Stimulated activated CD8-positive, alpha-beta memory T cell treated with anti-CD3 and anti-CD28 coated beads, Interleukin-12 subunit alpha, Interleukin-12 subunit beta, amount 100 ng/mL, for 1 hour (primary cell): ENCODE results near the gene HIGD1B.
"Not testable (repeated sequence)": the region's sequence is repeated elsewhere in the genome, so short reads cannot be mapped to it uniquely, and the experiment has no call there.

Experiments
- DNase-seq: peaks from one replicate; pipeline ENCODE4 v3.0.0-alpha.2; 2020; ENCODE audit warnings: low read depth

Gene HIGD1B

DNA sequence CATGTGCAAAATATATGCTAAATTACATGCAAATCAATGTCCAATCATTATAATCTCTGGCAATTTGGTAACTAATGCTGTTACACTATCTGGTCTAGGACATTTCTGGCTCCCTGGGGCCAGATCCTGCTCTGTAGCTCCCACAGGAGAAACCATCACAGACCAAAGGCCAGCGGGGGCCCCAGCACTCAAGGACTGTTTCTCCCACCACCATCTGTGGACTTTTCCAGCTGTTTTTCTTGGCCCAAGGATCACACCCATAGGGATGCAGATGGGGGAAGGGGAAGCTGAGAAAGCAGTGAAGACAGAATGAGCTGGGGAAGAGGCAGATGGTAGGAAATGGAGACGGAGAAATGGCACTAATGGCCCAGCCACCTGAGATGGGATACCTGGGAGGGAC is at the start of gene HIGD1B:
Gene HIGD1B (plus strand): TSS at position 298 of the 400 bp plus-strand sequence. CDS start 270 bp downstream, outside the sequence.
- no peak for DNase-seq

DNA sequence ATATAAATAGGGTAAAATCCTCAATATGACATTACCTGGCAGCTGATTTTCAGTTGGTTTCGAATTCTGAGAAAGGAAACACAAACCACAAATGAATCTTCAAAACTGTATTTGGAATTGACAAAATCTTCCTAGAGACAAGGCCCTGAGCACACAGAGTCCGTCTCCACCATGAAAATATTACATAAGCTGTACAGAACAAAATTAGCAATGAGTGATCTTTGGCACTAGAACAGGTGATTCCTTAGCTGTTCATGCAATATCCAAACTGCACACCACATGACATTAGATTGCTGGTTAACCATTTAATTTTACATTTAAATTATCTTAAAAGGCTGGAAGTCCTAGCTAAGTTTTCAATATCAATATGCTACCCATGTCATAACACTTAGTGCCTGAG is 49.3 kb upstream of the HIGD1B start:
- DNase-seq, result no peak

DNA sequence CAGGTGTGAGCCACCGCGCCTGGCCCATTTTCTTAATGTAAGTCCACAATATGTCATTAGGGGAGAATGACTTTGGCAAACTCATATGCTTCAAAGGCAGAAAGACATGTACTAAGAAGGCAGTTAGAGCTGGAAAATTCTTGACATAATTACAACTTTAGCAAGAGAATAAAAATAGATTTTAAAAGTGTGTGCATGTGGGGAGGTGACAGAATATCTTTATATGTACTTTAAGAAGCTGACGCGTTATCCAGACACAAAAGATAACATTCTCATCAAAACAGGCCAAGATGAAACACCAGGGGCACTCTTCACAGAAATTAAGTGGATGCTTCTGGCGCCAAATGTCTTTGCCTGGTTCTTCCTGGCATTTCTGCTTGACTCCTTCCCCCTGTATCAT is 45.8 kb upstream of the HIGD1B start:
- no peak for DNase-seq

DNA sequence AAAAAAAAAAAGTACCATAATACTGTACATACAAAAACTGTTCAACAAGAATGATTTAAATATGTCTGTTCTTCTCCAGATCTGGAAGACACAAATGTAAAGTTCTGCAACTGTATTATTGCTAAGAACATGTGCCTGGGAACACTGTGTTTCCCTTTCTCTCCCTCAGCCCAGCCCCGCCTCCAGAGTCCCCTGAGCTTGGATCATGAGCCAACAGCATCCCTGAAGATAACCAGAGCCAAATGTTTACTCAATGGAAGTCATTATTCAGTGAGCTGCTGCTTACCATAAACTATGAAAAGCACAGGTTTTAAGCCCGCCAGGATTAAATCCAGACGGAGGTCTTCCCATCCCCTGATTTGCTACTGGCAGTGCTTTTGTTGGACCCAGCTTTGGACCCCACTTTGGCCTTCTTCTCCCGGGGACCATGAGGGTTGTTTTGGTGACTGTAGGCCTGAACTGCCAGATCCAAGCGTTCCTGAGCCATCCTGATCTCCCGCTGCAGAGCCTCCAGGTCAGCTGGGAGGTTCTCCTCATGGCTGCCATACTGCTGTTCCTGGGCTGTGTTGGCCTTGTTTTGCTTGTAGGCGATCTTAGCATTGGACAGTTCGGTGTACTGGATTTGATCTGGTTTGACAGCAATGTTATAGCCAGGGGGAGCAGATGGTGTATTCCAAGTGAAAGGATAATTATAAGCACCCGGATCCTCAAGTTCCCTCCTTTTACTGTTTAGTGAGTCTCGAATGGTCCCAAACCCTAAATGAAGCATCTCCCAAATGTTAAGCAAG is 43.2 kb upstream of the HIGD1B start:
- no peak for DNase-seq

DNA sequence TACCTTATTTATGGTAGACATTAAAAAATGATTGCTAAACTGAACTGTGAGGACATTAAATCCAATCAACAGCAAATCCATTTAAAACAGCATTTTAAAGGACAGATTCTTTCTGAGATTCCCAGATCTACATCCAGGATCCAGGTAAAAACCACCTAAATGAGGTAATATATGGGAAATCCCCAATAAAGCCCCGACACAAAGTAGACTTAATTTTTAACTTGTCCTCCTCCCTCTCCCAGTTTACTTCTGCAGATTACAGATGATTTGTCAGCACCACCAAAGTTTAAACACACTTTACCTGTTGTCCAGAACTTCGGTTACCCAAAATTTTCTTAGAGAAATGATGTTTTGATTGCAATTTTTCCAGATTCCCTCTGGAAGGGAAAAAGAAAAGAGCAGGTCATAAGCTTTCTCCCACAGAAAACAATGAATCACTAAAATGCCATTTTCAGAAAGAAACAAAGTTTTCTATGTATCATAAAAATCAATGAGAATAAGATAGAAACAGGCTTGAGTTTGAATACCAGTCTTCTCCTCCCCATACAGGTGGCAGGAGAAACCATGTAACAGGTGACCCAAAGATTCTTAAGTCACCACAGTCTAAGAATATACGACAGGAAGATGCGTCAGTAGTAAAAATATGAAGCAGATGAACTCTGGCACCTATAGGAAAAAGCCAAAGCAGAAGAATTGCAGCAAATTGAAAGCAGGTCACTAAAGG is 40.4 kb upstream of the HIGD1B start:
- DNase-seq, result no peak

DNA sequence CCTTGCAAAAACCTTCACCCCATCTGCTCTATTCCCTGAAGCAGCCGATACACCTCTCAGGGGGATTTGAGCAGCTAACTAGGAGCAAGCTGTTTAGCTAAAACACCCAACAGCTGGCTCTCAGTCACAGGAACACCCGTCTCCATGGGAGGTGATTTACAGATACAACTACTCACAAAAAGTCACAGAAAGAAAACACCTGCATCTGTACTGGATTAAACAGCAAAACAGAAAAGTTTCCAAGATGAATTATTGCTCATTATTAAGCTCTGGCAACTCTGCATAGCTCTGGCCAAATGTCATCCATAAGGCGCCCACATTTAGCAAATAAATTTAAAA is 39.9 kb upstream of the HIGD1B start:
- DNase-seq, result no peak

DNA sequence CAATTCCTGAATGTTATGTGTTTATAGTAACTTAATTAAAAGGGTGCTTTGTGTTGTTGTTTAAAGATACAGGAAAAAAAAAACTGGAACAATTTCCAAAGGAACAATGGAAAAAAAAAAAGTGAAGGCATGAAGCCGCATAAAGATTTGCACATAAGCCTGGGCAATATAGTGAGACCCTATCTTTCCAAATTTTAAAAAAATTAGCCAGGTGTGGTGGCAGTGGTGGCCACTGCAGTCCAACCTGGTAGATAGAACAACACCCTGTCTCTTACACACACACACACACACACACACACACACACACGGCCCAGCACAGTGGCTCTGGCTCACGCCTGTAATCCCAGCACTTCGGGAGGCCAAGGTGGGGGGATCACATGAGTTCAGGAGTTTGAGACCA is 39.5 kb upstream of the HIGD1B start:
- no peak for DNase-seq

DNA sequence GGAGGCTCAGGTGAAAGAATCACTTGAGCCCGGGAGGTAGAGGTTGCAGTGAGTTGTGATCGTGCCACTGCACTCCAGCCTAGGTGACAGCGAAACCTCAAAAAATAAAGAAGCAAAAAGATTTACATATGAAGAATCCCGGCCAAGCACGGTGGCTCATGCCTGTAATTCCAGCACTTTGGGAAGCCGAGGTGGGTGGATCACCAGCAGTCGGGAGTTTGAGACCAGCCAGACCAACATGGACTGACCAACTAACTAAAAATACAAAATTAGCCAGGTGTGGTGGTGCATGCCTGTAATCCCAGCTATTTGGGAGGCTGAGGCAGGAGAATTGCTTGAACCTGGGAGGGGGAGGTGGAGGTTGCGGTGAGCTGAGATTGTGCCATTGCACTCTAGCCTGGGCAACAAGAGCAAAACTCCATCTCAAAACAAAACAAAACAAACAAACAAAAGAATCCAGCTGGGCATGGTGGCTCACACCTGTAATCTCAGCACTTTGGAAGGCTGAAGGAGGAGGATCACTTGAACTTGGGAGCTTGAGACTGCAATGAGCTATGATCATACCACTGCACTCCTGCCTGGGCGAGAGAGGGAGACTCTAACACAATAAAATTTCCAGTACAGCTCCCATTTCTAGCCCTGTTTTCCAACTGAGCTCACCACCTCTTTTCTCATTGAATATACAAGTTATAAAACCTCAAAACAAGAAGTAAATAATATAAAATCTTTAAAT is 38.9 kb upstream of the HIGD1B start:
- not testable (repeated sequence) for DNase-seq

DNA sequence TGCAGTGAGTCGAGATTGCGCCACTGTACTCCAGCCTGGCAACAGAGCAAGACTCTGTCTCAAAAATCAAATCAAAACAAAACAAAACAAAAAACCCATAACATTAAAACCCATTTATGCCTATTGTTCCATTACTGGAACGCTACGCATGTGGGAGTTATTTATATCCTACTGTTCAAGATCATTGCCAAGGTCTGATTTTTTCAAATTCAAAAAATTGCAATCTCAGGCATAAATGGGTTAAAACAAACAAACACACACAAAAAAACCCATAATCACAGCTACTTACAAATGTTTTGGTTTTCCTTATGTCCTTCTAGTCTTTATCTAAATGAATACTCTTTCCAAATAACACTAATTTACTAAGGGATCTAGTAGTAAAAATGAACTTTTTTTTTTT is 35.4 kb upstream of the HIGD1B start:
- DNase-seq, result no peak

DNA sequence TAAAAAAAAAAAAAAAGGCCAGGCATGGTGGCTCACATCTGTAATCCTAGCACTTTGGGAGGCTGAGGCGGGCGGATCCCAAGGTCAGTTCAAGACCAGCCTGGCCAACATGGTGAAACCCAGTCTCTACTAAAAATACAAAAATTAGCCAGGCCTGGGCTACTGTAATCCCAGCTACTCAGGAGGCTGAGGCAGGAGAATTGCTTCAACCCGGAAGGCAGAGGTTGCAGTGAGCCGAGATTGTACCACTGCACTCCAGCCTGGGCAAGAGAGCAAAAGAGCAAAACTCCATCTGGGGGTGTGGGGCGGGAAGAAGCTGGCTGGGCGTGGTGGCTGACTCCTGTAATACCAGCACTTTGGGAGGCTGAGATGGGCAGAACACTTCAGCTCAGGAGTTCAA is 29.2 kb upstream of the HIGD1B start:
- not testable (repeated sequence) for DNase-seq

DNA sequence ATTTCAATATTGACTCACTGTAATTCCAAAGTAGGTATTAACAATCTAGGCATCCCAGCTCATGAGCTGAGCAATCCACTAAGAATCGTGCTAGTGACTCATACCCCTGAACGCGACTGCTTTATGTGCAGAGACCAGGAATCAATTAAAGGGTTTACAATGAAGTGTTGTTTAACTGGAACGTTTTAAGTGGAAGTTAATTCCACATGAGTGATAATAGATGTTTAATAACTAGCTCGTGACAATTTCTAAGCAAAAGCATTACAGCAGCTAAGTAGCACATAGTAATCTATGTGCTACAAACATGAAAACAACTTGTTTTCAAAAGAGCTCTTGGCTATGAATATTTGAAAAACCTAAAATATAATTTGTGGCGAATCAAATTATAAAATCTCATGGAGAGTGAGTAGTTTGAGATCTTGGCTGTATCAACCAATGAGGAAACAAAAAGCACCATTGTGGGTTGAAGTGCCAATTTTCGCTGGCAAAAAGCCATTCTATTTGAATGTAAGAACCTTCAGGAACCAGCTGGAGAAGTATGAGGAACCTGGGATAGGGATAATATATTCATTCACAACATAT is 27.0 kb upstream of the HIGD1B start:
- no peak for DNase-seq

DNA sequence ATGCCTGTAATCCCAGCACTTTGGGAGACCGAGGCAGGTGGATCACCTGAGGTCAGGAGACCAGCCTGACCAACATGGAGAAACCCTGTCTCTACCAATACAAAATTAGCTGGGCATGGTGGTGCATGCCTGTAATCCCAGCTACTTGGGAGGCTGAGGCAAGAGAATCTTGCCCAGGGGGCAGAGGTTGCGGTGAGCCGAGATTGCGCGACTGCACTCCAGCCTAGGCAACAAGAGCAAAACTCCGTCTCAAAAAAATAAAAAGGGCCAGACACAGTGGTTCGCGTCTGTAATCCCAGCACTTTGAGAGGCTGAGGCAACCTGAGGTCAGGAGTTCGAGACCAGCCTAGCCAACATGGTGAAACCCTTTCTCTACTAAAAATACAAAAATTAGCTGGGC is 22.4 kb upstream of the HIGD1B start:
- not testable (repeated sequence) for DNase-seq

DNA sequence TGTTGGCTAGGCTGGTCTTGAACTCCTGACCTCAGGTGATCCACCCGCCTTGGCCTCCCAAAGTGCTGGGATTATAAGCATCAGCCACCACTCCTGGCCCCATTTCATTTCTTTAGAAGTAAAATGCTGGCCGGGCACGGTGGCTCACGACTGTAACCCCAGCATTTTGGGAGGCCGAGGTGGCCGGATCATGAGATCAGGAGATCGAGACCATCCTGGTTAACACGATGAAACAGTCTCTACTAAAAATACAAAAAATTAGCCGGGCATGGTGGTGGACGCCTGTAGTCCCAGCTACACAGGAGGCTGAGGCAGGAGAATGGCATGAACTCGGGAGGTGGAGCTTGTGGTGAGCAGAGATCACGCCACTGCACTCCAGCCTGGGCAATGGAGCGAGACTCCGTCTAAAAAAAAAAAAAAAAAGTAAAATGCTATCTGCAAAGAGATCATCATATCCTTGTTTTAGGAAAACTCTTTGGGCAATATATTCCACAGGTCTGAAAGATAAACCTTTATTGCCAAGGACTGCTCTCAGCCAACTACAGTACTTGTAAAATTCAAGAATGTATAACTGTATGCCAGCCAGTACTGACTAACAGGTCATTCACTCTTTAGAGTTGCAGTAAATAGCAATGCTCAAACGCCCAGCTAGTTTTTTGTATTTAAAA is 21.4 kb upstream of the HIGD1B start:
- DNase-seq, result no peak

DNA sequence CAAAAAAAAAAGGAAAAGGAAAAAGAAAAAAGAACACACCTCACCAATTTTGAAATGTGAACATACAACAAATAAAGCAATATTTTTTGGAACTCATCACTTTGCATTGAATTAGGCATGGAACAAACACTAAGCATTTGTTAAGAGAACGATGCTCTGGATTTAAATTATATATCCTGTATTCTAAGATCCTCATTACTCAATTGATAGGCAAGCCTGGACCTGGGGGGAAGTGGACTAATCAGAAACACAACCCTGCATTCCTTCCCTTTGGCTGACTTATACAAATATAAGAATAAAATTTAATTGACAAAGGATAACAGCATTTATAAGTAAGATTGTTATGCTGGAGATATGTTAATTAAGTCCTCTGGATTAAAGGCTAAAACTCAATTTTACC is 19.8 kb upstream of the HIGD1B start:
- no peak for DNase-seq

DNA sequence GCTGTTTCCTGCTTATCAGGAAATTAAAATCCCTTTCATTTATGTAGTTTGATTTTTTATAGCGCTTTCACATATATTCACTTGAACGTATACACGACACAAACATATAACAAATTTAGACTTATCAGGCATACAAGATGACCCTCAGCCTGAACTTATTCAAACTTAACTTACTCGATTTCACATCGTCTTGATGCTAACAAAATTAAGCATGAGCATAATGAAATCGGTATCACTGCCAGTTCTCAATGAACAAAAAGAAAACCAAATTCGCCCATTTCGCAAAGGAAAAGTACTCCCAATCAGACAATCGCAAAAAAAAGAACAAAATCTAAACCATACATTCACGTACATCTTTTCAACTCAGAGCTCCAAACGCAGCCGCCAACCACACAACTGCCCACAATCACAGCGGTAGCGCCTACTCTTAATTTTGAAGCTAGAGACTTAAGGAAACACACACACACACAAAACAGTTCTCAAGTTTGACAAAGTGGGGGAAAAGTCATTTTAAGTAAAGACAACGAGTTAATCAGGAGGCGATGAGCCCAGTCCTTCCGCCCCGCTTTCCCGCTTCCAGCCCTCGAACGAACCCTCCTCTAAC is 18.7 kb upstream of the HIGD1B start:
- no peak for DNase-seq

DNA sequence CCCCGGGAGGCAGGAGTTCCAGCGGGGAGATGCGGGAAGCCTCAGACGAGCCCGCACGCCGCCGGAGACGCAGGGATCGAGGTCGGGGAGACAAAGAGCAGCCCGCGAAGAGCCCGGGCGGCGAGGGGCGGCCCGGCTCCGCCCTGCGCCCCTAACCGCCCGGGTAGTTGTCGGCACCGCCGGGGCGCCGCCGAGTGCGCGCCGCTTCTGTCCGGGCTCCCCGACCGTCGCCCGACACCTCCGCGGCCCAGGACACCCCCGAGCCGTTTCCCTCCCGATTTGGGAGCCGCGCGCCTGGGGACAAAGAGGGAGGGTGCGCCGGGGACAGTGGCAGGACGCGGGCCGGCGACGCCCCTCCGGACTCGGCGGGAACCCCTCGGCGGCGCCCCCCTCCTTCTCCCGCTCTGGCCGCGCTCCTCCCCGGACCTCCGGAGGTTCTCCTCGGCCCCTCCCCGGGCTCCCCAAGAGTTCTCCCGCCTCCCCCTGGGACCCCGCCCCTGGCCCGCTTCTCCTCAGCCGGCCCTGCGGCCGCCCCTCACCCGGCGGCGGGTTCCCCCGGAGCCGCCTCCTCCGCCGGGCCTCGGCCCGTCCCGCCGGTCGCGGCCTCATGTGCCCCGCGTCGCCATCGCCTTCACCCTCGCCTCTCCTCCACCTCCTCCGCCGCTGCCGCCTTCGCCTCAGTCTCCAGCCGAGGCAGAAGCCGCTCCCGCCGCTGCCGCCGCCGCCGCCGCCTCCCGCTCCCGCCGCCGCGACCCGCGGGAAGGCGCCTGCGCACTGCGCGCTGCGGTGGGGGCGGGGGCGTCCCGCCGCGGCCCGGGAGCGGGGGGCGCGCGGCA is 17.9 kb upstream of the HIGD1B start, which contains the start of gene GJC1:
Gene GJC1 (minus strand): TSS at position 765 of the 836 bp plus-strand sequence. CDS start 24,470 bp downstream, outside the sequence.
- no peak for DNase-seq

DNA sequence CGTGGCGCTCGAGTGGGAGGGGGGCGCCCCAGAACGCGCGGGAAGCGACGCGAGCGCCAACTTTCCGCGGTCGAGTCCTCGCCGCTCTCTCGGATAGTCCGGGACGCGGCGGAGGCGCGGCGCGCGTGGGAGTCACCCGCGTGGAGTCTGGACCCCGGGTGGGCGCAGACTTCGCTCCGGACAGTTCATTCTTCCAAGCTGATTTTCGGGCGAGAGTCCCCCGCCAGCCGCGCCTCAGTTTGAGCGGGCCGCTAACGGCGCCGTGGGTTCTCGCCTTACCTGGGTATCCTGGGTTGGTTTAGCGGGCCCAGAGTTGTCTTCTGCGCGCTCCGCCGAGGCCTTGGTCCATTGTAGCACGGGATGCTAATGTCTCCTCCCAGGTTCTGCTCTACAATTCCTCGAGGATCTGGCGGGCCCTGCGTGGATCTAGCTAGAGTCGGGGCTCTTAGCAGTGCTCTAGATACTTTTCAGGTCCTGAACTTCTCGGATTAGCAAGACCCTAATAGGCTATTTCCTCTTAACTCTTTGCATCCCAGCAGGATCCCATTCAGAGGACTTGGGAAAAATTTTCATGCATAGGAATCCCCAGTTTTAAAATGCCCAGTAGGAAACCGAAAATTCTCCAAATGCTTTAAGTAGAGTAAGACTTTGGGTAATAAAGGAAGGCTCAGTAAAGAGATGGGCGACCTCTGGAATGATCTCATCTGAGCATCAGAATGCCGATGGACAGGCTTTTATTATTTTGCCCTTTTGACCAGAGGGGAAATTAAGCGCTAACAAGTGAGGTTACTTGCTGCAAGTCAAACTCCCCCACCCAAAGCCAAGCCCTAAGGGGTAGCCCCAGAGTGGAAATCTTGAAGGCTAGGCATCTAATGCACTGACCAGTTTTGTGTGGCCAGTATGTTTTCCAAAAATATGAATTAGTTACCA is 17.1 kb upstream of the HIGD1B start:
- DNase-seq, result no peak

DNA sequence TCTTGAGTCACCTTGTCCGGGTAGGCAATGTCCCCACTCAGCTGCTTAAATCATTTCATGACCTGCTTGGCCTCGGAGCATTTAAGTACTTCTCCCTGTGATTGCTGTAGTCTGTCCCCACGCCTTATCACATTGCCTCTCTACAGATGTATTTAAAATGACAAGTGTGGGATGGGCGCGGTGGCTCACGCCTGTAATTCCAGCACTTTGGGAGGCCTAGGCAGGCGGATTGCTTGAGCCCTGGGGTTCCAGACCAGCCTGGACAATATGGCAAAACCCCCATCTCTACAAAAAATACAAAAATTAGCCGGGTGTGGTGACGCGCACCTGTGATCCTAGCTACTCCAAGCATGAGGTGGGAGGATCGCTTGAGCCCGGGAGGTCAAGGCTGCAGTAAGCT is 16.3 kb upstream of the HIGD1B start:
- no peak for DNase-seq

DNA sequence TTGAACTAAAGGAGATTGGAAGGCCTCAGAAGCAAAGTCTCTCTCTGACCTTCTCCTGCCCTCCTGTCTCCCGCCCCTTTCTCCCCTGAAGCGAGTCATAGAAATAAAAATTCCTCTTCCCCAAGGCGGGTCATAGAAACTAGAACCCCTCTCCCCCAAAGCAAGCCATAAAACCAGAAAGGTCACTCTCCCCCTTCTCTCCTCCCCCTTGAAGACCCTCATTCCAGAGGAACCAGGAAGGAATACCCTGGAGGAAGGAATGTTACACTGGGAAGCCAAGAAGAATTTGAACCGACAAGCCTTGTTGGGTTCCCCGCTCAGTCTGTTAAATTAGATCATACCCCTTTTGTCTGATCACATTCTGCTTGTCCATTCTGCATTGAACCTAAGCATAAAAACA is 14.9 kb upstream of the HIGD1B start:
- no peak for DNase-seq
